SK-N-SH (cell line): ENCODE results near the gene PCBP3. TPM values are rescaled to one million over a fixed set of nuclear protein-coding genes. Genes with fewer than 3 reads are reported as not detected.

Experiments
- CTCF ChIA-PET: fragments of 300-600, 350-600 bp; formaldehyde crosslinking; extraction: SDS; loops from one replicate; lab custom pipeline; 2021; lab: Yijun Ruan, JAX
- POLR2A ChIA-PET: fragments of 350-600 bp; sonication (Branson Sonifier 250); formaldehyde crosslinking; extraction: SDS; loops from one replicate; lab custom pipeline; 2020; ENCODE audit warnings: antibody characterized with exemption, inconsistent platforms; lab: Yijun Ruan, JAX
- DNase-seq: peaks from one replicate; pipeline ENCODE4 v3.0.0; 2012
- H2AFZ ChIP-seq: fragments of 200-600 bp; sonication (generic); 2 replicates; pipeline ENCODE4 v1.8.1; 2016; ENCODE audit warnings: antibody characterized with exemption, mild to moderate bottlenecking, low read depth
- H3F3A ChIP-seq: fragments of 200-600 bp; sonication (generic); replicated peaks from 2 replicates; pipeline ENCODE3; 2016; ENCODE audit warnings: antibody characterized with exemption, mild to moderate bottlenecking; ENCODE audit not compliant: insufficient read depth
- H3K27ac ChIP-seq, 2 experiments: fragments of 200-500 bp in 1 of 2; fragments of 200-600 bp in 1 of 2; sonication (Bioruptor generic) in 1 of 2; sonication (generic), shearing (Covaris generic) in 1 of 2; 2 replicates each; pipeline versions ENCODE4 v1.5.1 to v1.6.1; 2014 to 2016; ENCODE audit warnings: low read depth in 2 of 2, inconsistent platforms in 1 of 2, low read length in 1 of 2, mild to moderate bottlenecking in 1 of 2, mixed read lengths in 1 of 2
- H3K27me3 ChIP-seq: fragments of 200-600 bp; sonication (generic), shearing (Covaris generic); 2 replicates; pipeline ENCODE4 v1.6.1; 2016; ENCODE audit warnings: mixed run types; ENCODE audit not compliant: insufficient read depth
- H3K36me3 ChIP-seq, 2 experiments: fragments of 200-500 bp in 1 of 2; fragments of 200-600 bp in 1 of 2; sonication (Bioruptor generic) in 1 of 2; sonication (generic) in 1 of 2; replicated peaks in 1 of 2; 2 replicates each; pipeline versions ENCODE3 to v1.5.1; 2014 to 2016; ENCODE audit warnings: low read length in 1 of 2, mild to moderate bottlenecking in 1 of 2; ENCODE audit not compliant: insufficient read depth in 2 of 2, control insufficient read depth in 1 of 2
- H3K4me1 ChIP-seq, 2 experiments: fragments of 200-500 bp in 1 of 2; fragments of 200-600 bp in 1 of 2; sonication (Bioruptor generic) in 1 of 2; sonication (generic), shearing (Covaris generic) in 1 of 2; 2 replicates each; pipeline versions ENCODE4 v1.5.1 to v1.6.1; 2014 to 2016; ENCODE audit warnings: low read depth in 1 of 2, low read length in 1 of 2, mixed run types in 1 of 2; ENCODE audit not compliant: insufficient read depth in 2 of 2, control insufficient read depth in 1 of 2
- H3K4me2 ChIP-seq: fragments of 200-600 bp; sonication (generic), shearing (Covaris generic); 2 replicates; pipeline ENCODE4 v1.6.1; 2017; ENCODE audit warnings: mixed run types
- H3K4me3 ChIP-seq, 2 experiments: fragments of 200-500 bp in 1 of 2; fragments of 200-600 bp in 1 of 2; sonication (Bioruptor generic) in 1 of 2; sonication (generic), shearing (Covaris generic) in 1 of 2; 2 replicates each; pipeline versions ENCODE4 v1.5.1 to v1.8.1; 2014 to 2016; ENCODE audit warnings: low read depth in 2 of 2, inconsistent platforms in 1 of 2, low read length in 1 of 2, mild to moderate bottlenecking in 1 of 2, mixed read lengths in 1 of 2, moderate library complexity in 1 of 2
- H3K79me2 ChIP-seq: fragments of 200-600 bp; sonication (generic); 2 replicates; pipeline ENCODE4 v1.8.1; 2017; ENCODE audit warnings: mild to moderate bottlenecking; ENCODE audit not compliant: insufficient read depth
- H3K9ac ChIP-seq: fragments of 200-600 bp; sonication (generic); 2 replicates; pipeline ENCODE4 v1.6.1; 2017; ENCODE audit warnings: mixed run types
- H3K9me2 ChIP-seq: fragments of 200-600 bp; sonication (generic); 2 replicates; pipeline ENCODE4 v1.6.1; 2017; ENCODE audit warnings: mixed run types
- H3K9me3 ChIP-seq: fragments of 200-600 bp; sonication (generic); 2 replicates; pipeline ENCODE4 v1.6.1; 2017; ENCODE audit warnings: mixed run types, mild to moderate bottlenecking, moderate library complexity
- H4K20me1 ChIP-seq: fragments of 200-600 bp; sonication (generic); 2 replicates; pipeline ENCODE4 v1.6.1; 2017; ENCODE audit warnings: mild to moderate bottlenecking, mixed run types; ENCODE audit not compliant: insufficient read depth
- CTCF ChIP-seq: fragments of 200-600 bp; sonication (generic); IDR thresholded peaks from 2 replicates; pipeline ENCODE4 v1.6.1; 2017; ENCODE audit warnings: antibody characterized with exemption, mild to moderate bottlenecking, moderate library complexity
- EZH2phosphoT487 ChIP-seq: fragments of 200-600 bp; sonication (generic); IDR thresholded peaks from 2 replicates; pipeline ENCODE4 v1.6.1; 2017; ENCODE audit warnings: low read depth, mixed run types, mild to moderate bottlenecking, antibody characterized with exemption, moderate library complexity, borderline replicate concordance
- FOSL2 ChIP-seq: IDR thresholded peaks from 2 replicates; pipeline ENCODE4 v1.4.0; 2012; ENCODE audit warnings: low read depth, mild to moderate bottlenecking, moderate library complexity, borderline replicate concordance
- FOXM1 ChIP-seq: IDR thresholded peaks from 2 replicates; pipeline ENCODE4 v1.4.0; 2012; ENCODE audit warnings: low read depth, mild to moderate bottlenecking
- GABPA ChIP-seq: IDR thresholded peaks from 2 replicates; pipeline ENCODE4 v1.4.0; 2012; ENCODE audit warnings: low read depth, mild to moderate bottlenecking
- GATA2 ChIP-seq: sonication (generic); formaldehyde crosslinking; IDR thresholded peaks from 2 replicates; pipeline ENCODE4 v1.5.0; 2020; ENCODE audit warnings: mild to moderate bottlenecking, missing genetic modification reagents
- IRF3 ChIP-seq: fragments of 150-350 bp; IDR thresholded peaks from 2 replicates; pipeline ENCODE4 v1.6.1; 2016; ENCODE audit warnings: mild to moderate bottlenecking, low read depth, low read length
- JUND ChIP-seq: IDR thresholded peaks from 2 replicates; pipeline ENCODE4 v1.4.0; 2012
- MXI1 ChIP-seq: IDR thresholded peaks from 2 replicates; pipeline ENCODE4 v1.6.1; 2012; ENCODE audit warnings: mild to moderate bottlenecking, low read depth, low read length, improper control_type of control experiment
- NFIC ChIP-seq: IDR thresholded peaks from 2 replicates; pipeline ENCODE4 v1.4.0; 2012; ENCODE audit warnings: borderline replicate concordance
- NRF1 ChIP-seq: IDR thresholded peaks from 2 replicates; pipeline ENCODE4 v1.6.1; 2012; ENCODE audit warnings: low read depth, mild to moderate bottlenecking, low read length
- POLR2AphosphoS5 ChIP-seq: IDR thresholded peaks from 2 replicates; pipeline ENCODE4 v1.6.1; 2012; ENCODE audit warnings: low read depth, low read length
- RCOR1 ChIP-seq: fragments of 150-350 bp; IDR thresholded peaks from 2 replicates; pipeline ENCODE4 v1.6.1; 2017; ENCODE audit warnings: antibody characterized with exemption, low read length
- RFX5 ChIP-seq: IDR thresholded peaks from 2 replicates; pipeline ENCODE4 v1.6.1; 2012; ENCODE audit warnings: mild to moderate bottlenecking, improper control_type of control experiment, low read length
- SMC3 ChIP-seq: IDR thresholded peaks from 2 replicates; pipeline ENCODE4 v1.6.1; 2012; ENCODE audit warnings: low read depth, low read length, improper control_type of control experiment
- TAF1 ChIP-seq: IDR thresholded peaks from 2 replicates; pipeline ENCODE4 v1.6.1; 2012; ENCODE audit warnings: low read depth, mild to moderate bottlenecking, low read length, moderate library complexity, borderline replicate concordance
- TEAD4 ChIP-seq: IDR thresholded peaks from 2 replicates; pipeline ENCODE4 v1.4.0; 2012; ENCODE audit warnings: mild to moderate bottlenecking, borderline replicate concordance; ENCODE audit not compliant: insufficient read depth
- USF1 ChIP-seq: IDR thresholded peaks from 2 replicates; pipeline ENCODE4 v1.4.0; 2012; ENCODE audit warnings: low read depth, borderline replicate concordance
- USF2 ChIP-seq: fragments of 150-350 bp; IDR thresholded peaks from 2 replicates; pipeline ENCODE4 v1.6.1; 2017; ENCODE audit warnings: antibody characterized with exemption, low read length, low read depth, borderline replicate concordance
- WGBS: methylation state at CpG from one replicate; pipeline ENCODE4 v1.1.6; 2017; ENCODE audit warnings: low lambda C conversion rate; 5-methylcytosine and 5-hydroxymethylcytosine counted together
- polyA plus RNA-seq, 3 experiments: library from polyadenylated mRNA; depleted of rRNA; stranded (reverse); fragments of >200 nt; gene quantifications; 2 replicates each; pipeline ENCODE4 v1.2.3, GENCODE V29; 2012
- TF ChIP-seq, protein P1 (sequence below): IDR thresholded peaks from 2 replicates; pipeline ENCODE4 v1.4.0; 2012; ENCODE audit warnings: low read depth

Gene PCBP3
- polyA plus RNA-seq, 1 of the 3 experiments (the other 2 are of a cell fraction), result 9.5 TPM

GRCh38 chr21:45748593-45748992, 105.1 kb downstream of the PCBP3 start:
- no peak for DNase-seq
- H3K9me3 ChIP-seq, result no peaks in the 10 kb centered on the region
- H3K79me2 ChIP-seq, result no peaks in the 10 kb centered on the region; the same call in 1 of the 2 replicates
- no peaks in the 10 kb centered on the region for H3K9me2 ChIP-seq
- peaks cover 13 to 55% of the 10 kb centered on the region in 2 experiments for H3K4me1 ChIP-seq
- TF ChIP-seq RCOR1, result no peak
- no peak for TF ChIP-seq TEAD4
- TF ChIP-seq MXI1, result no peak
- TF ChIP-seq CTCF, result no peak
- TF ChIP-seq, protein P1, sequence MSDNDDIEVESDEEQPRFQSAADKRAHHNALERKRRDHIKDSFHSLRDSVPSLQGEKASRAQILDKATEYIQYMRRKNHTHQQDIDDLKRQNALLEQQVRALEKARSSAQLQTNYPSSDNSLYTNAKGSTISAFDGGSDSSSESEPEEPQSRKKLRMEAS, result no peak
- no peak for TF ChIP-seq POLR2AphosphoS5
- TF ChIP-seq USF2, result no peak
- TF ChIP-seq JUND, result no peak
- TF ChIP-seq TAF1, result no peak
- no peak for TF ChIP-seq GABPA
- no peak for TF ChIP-seq NRF1
- TF ChIP-seq RFX5, result no peak
- no peak for TF ChIP-seq GATA2 (CRISPR knock-in tag)
- TF ChIP-seq NFIC, result no peak
- peaks cover under 1 to 9% of the 10 kb centered on the region in 2 experiments for H3K36me3 ChIP-seq
- peak overlapping the region; percentile 70 to 96; a peak in 3 of 4 replicates for H3K27ac ChIP-seq
- no peaks in the 10 kb centered on the region; the same call in 1 of the 2 replicates for H4K20me1 ChIP-seq
- no peak overlapping the region for H3K4me3 ChIP-seq
- POLR2A ChIA-PET, result interaction anchor here (0.6 to 1.2 kb wide), 2 partner anchors 11 to 193 kb away, joined by 3 to 4 read pairs; no protein-coding TSS in a partner anchor
- CTCF ChIA-PET, result interaction anchor here (0.9 to 2.0 kb wide), 9 partner anchors 15 to 193 kb away, joined by 3 to 12 read pairs (median 4); no protein-coding TSS in a partner anchor
- H2AFZ ChIP-seq, result no peak overlapping the region
- 86% methylated on average over 7 of the region's 7 CpGs for WGBS
- H3K27me3 ChIP-seq, result no peaks in the 10 kb centered on the region
- no peak overlapping the region for H3K9ac ChIP-seq
- peak overlapping the region; percentile 77 for H3K4me2 ChIP-seq
- H3F3A ChIP-seq, result peaks cover 2% of the 10 kb centered on the region

- CTCF ChIA-PET, result interaction anchor here (0.6 to 1.4 kb wide), 5 partner anchors 11 to 586 kb away, joined by 3 to 4 read pairs (median 3); no protein-coding TSS in a partner anchor
- TF ChIP-seq USF1 (no peak), SMC3 (no peak), POLR2AphosphoS5 (no peak), IRF3 (no peak), EZH2phosphoT487 (no peak), CTCF (no peak), JUND (no peak), FOXM1 (no peak), FOSL2 (no peak), NFIC (no peak)
Measured at GRCh38 chr21:45749974-45750373, 106.4 kb downstream of the PCBP3 start.

More at GRCh38 chr21:45749974-45750373, 106.4 kb downstream of the PCBP3 start:
- no peak overlapping the region for H3K4me3 ChIP-seq
- no peak overlapping the region for H3K4me2 ChIP-seq
- no peak overlapping the region for H3K9ac ChIP-seq
- POLR2A ChIA-PET, result no interaction called here
- H4K20me1 ChIP-seq, result no peaks in the 10 kb centered on the region; the same call in 1 of the 2 replicates
- H3K79me2 ChIP-seq, result no peaks in the 10 kb centered on the region; the same call in 1 of the 2 replicates
- H3K4me1 ChIP-seq, result peaks cover 13 to 52% of the 10 kb centered on the region in 2 experiments
- no peaks in the 10 kb centered on the region for H3F3A ChIP-seq
- no peak overlapping the region for H3K27ac ChIP-seq
- no peak overlapping the region for H2AFZ ChIP-seq
- DNase-seq, result no peak
- H3K27me3 ChIP-seq, result no peaks in the 10 kb centered on the region
- no peaks in the 10 kb centered on the region for H3K9me3 ChIP-seq
- H3K36me3 ChIP-seq, result peaks cover 10 to 11% of the 10 kb centered on the region in 2 experiments
- H3K9me2 ChIP-seq, result no peaks in the 10 kb centered on the region
- 89% methylated on average over 15 of the region's 15 CpGs for WGBS
